Transverse colon (tissue), 4 donors: Measurements from ENCODE around the gene APBB1IP.

Experiments
- CTCF ChIP-seq, 5 experiments: fragments of 200-600 bp in 3 of 5; fragments of 450-650 bp in 2 of 5; sonication (generic) in 3 of 5; IDR thresholded peaks; 1 replicate in 2 of 5; 2 replicates in 3 of 5; pipeline ENCODE4 v1.5.1; 2016 to 2017; ENCODE audit warnings: antibody characterized with exemption in 5 of 5, inconsistent platforms in 3 of 5, mild to moderate bottlenecking in 2 of 5, moderate library complexity in 1 of 5
- EP300 ChIP-seq: sonication (generic); formaldehyde crosslinking; IDR thresholded peaks from one replicate; pipeline ENCODE4 v1.6.1; 2017; ENCODE audit warnings: antibody characterized with exemption, low read depth
- POLR2A ChIP-seq: fragments of 450-650 bp; IDR thresholded peaks from one replicate; pipeline ENCODE4 v1.6.1; 2016; ENCODE audit warnings: antibody characterized with exemption, mild to moderate bottlenecking, moderate library complexity
- POLR2AphosphoS5 ChIP-seq, 3 donors: sonication (generic); formaldehyde crosslinking; IDR thresholded peaks; one replicate each; pipeline ENCODE4 v1.6.1; 2016; ENCODE audit warnings: antibody characterized with exemption in 3 of 3

- TF ChIP-seq CTCF (IDR thresholded peaks at IDR 0.05): no peak
- TF ChIP-seq POLR2AphosphoS5 (IDR thresholded peaks at IDR 0.05): no peak
- no peak for TF ChIP-seq POLR2A
- TF ChIP-seq EP300: no peak
Observed at GRCh38 chr10:26413375-26413774, 24.8 kb upstream of the APBB1IP start.
